ENCODE data around the gene PRKAG2. TPM values are rescaled to one million over a fixed set of nuclear protein-coding genes. Genes with fewer than 3 reads are reported as not detected.

PRKAG2 gene
- total and polyA plus RNA-seq, 2 of the 8 experiments (the other 6 are each of a cell fraction or from before 2014, with no cell fraction given), result 7.5 to 18.1 TPM

GRCh38 chr7:151861881-151862280 is 15.0 kb downstream of the PRKAG2 start (continued):
- TF ChIP-seq RXRA (IDR thresholded peaks at IDR 0.05; ENCODE audit: insufficient read depth, low read depth, low read length) (no peak), TBP (IDR thresholded peaks at IDR 0.05; ENCODE audit: low read depth, low read length) (no peak), RFX5 (IDR thresholded peaks at IDR 0.05; ENCODE audit: borderline replicate concordance, low read depth, low read length) (no peak), TAF7 (optimal IDR thresholded peaks at IDR 0.05; ENCODE audit: borderline replicate concordance, low read depth, low read length) (no peak), CBX5 (IDR thresholded peaks at IDR 0.05; ENCODE audit: low read depth, low read length) (no peak), MAFK (IDR thresholded peaks at IDR 0.05; ENCODE audit: low read depth, low read length) (no peak), YY1 (IDR thresholded peaks at IDR 0.05; ENCODE audit: low read depth, low read length) (no peak), SP2 (IDR thresholded peaks at IDR 0.05; ENCODE audit: low read length) (no peak), KDM4A (IDR thresholded peaks at IDR 0.05; ENCODE audit: low read depth, low read length, severe bottlenecking) (no peak)

Data from H1 (cell line).